Frontal cortex (tissue), 4 donors: ENCODE measurements around the gene GRIK4. TPM values are rescaled to one million over a fixed set of nuclear protein-coding genes. Genes with fewer than 3 reads are reported as not detected.
A peak's percentile ranks its signal among the peaks of the same experiment; 100 is the strongest.
"Not testable (repeated sequence)": the region's sequence is repeated elsewhere in the genome, so short reads cannot be mapped to it uniquely, and the experiment has no call there.

ENCODE experiments used
- DNase-seq, 2 donors: peaks; one replicate each; pipeline ENCODE4 v3.0.0; 2012; ENCODE audit warnings: low spot score in 2 of 2
- FAIRE-seq: peaks from 2 replicates; lab custom pipeline; 2012; peaks lifted over from hg19 to GRCh38; lab: Jason Lieb, UNC
- total RNA-seq: library from RNA; depleted of rRNA; stranded (reverse); fragments of >200 nt; gene quantifications from one replicate; pipeline ENCODE4 v1.2.3, GENCODE V29; 2014
- donor health status: control.
- donor health status: control.
- donor health status: control.

GRIK4 gene, protein sequence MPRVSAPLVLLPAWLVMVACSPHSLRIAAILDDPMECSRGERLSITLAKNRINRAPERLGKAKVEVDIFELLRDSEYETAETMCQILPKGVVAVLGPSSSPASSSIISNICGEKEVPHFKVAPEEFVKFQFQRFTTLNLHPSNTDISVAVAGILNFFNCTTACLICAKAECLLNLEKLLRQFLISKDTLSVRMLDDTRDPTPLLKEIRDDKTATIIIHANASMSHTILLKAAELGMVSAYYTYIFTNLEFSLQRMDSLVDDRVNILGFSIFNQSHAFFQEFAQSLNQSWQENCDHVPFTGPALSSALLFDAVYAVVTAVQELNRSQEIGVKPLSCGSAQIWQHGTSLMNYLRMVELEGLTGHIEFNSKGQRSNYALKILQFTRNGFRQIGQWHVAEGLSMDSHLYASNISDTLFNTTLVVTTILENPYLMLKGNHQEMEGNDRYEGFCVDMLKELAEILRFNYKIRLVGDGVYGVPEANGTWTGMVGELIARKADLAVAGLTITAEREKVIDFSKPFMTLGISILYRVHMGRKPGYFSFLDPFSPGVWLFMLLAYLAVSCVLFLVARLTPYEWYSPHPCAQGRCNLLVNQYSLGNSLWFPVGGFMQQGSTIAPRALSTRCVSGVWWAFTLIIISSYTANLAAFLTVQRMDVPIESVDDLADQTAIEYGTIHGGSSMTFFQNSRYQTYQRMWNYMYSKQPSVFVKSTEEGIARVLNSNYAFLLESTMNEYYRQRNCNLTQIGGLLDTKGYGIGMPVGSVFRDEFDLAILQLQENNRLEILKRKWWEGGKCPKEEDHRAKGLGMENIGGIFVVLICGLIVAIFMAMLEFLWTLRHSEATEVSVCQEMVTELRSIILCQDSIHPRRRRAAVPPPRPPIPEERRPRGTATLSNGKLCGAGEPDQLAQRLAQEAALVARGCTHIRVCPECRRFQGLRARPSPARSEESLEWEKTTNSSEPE
- 3.3 TPM for total RNA-seq

DNA sequence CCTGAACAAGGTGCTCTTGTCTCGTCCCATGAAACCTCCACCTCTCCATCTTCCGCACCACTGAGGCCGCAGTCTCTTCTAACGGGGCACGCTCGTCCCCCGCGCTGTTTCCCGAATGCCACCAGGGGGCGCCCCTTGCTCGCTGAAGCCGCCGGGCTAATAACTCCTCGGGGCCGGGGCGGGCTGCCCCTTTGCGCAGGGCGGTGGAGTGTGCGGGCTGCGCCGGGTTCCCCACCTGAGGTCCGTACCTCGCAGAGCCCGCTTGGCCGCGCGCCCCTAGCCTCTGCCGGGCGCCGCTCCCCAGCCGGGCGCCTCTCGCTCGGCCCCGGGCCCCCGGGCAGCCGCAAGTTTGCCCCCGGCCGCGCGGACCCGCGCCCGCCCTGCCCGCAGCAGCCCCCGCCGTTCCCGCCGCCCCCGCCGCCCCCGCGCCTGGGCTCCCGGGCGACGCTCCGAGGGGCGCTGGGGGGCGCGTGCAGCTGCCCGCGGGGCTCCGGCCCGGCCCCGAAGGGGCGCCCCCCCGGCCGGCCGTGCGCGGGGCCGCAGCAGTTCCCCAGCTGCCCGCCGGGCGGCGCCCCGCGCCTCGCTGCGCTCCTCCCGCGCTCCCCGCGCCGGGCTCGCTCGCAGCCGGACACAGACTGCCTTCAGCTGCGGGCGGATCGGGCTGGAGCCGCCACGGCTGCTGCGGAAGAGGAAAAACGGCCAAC lies at the start of gene GRIK4:
GRIK4 (plus strand) TSS at position 633 of the 704 bp plus-strand sequence. CDS start 148,571 bp downstream, outside the sequence.
- no peak for FAIRE-seq
- DNase-seq, result peak; percentile 93 to 96

DNA sequence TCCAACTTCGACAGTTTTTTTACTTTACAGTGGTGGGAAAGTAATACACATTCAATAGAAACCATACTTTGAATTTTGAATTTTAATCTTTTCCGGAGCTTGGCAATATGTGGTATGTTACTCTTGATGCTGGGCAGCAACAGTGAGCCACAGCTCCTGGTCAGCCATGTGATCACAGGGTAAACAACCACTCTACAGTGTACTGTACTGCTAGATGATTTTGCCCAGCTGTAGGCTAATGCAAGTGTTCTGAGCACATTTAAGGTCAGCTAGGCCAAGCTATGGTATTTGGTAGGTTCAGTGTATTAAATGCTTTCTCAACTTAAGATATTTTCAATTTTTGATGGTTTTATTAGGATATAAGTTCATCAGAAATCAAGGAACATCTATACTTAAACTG lies 48.7 kb upstream of the GRIK4 start:
- FAIRE-seq (no peak), DNase-seq (no peak)

DNA sequence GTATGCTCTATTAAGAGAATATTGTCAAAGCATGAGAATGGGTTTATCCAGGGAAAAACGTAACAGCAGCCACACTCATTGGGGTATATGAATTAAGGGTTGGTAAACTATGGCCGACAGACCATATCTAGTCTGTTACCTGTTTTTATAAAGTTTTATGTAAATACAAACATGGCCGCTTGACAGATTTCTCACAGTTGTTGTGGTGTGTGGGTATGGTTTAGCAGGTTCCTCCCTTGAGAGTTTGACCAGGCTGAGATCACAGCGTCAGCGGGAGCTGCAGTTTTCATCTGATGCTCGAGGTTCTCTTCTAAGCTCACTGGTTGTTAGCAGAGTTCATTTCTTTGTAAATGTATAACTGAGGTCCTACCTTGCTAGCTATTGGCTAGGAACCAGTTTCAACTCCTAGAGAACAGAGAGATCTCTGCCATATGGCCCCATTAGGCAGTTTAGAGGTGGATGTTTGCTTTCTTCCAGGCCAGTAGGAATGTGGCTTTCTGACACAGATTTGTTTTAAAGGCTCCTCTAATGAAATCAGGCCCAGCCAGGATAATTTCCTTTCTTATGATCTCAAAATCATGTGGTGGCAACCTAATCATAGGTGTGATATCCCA lies 45.5 kb upstream of the GRIK4 start:
- DNase-seq (no peak), FAIRE-seq (no peak)

DNA sequence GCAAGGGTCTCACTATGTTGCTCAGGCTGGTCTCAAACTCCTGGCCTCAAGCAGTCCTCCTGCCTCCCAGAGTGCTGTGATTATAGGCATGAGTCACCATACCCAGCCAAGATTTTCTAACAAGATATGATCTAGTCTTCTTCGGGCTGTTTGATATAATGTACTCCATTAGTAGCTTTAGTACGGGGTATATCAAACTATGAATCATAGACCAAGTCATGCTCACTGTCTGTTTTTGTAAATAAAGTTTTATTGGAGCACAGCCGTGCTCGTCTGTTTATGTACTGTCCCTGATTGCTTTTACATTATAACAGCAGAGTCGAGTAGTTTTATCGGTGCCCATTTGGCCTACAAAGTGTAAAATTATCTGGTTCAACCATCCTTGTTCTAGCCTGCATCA lies 43.9 kb upstream of the GRIK4 start:
- FAIRE-seq, result no peak
- DNase-seq, result no peak

DNA sequence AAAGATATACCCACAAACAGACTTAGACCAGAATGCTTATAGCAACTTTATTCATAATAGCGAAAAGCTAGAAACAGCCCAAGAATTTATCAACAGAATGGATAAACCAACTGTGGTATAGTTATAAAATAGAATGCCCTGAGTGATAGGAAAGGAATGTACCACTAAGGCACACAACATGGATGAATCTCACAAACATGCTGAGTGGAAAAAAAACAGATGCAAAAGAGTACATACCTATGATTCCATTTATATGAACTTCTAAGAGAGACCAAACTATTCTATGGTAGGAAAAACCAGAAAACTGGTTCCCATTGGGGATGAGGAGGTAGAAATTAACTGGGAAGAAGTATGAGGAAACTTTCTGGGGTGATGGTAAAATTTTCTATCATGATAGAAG lies 40.4 kb upstream of the GRIK4 start:
- DNase-seq, result no peak
- no peak for FAIRE-seq

DNA sequence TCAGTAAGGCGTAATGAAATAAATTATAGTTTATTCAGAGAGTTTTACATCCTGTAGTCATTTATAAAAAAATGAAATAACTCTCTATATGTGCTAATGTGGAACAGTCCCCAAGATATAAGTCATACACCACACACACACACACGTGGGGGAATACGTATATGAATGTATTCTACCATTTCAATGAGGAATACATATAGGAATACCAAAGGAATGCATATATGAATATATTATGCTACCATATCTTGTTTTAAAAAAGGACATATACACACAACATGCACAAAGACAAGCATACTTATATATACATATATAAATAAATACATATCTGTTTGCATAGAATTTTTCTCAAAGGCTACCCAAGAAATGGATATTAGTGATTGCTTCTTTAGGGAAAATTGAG lies 39.6 kb upstream of the GRIK4 start:
- FAIRE-seq, result no peak

DNA sequence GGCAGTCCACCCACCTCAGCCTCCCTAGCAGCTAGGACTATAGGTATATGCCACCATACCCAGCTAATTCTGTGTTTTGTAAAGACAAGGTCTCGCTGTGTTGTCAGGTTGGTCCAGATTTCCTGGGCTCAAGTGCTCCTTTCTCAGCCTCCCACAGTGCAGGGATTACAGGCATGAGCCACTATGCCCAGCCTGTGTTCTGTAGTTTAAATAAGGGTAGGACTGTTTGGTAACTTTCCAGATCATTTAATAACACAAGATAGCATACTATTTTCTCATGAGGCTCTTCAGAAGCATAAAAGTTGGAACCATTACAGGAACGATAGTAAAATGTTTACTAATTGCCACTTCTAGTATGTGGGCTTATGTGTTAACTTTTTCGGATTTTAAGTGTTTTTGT lies 38.0 kb upstream of the GRIK4 start:
- FAIRE-seq (no peak), DNase-seq (no peak)

More for the DNA sequence above, 39.6 kb upstream of the GRIK4 start:
- DNase-seq, result no peak

DNA sequence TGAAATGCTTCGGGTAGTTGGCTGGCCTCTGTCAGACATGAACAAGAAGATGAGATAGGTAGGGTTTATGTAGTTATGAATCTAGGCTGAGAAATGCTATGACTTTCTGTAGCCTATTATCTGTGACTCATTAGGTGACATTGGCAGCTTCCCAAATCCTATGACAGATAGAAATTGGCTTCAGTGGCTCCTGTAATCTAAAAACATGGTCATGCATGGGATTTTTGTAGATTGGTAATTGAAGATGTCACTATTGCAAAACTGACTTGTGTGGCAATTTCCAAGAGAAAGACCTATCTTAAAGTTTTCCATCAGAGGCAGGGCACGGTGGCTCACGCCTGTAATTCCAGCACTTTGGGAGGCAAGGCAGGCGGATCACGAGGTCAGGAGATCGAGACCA lies 29.4 kb upstream of the GRIK4 start:
- no peak for FAIRE-seq

DNA sequence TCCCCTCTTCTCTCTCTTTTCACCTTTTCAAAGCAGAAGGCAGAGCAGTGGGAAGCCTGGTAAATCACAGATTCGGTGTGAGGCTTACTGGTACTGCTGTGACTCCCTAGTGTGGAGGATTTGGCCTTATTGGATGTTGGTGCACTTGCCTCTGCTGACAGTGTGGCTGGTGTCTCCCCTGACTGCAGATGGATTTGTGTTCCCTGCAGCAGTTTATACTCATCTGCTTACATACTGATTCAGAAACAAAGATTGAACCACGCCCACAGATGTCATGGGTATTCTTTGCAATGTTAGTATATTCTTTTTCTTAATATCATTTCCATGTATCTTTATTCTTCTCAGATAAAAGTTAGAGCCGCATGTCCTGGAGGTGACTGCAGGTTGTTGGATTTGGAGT lies 26.8 kb upstream of the GRIK4 start:
- no peak for FAIRE-seq

More for the DNA sequence above, 29.4 kb upstream of the GRIK4 start:
- no peak for DNase-seq

DNA sequence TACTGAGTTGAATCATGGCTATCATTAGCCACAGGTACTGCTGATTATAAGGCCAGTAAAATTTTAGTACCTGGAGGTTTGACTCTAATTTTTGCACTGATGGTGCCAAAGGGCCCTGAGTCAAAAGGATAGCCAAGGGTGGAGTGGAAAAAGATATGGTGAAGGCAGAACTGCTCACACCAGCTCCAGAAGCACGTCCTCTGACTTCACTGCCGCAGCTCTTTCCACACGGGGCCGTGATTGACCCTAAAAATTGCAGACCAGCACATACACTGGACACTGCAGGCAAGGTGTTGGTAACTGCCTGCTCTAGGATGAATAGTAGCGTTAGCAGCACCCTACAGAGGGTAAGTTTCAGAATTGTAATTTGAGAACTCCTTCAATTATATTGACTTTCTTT lies 25.4 kb upstream of the GRIK4 start:
- no peak for DNase-seq
- no peak for FAIRE-seq

More for the DNA sequence above, 26.8 kb upstream of the GRIK4 start:
- no peak for DNase-seq

DNA sequence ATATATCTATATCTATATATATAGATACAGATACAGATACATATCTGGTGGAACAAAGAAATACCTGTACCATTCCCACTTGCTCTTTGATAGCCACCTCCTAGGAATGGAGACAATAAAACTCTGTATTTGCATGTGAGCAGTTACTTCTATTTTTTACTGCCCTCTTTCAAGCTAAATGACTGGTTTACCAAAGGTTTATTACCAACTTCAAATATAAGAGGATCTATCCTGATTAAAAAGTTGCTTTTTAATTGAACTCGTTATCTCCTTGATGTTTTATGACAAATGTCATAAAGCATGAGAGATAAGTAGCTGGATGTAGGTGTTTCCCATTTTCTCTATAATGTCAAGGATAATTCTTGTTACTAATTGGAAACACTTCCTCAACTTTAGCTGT lies 21.7 kb upstream of the GRIK4 start:
- DNase-seq (no peak), FAIRE-seq (no peak)

DNA sequence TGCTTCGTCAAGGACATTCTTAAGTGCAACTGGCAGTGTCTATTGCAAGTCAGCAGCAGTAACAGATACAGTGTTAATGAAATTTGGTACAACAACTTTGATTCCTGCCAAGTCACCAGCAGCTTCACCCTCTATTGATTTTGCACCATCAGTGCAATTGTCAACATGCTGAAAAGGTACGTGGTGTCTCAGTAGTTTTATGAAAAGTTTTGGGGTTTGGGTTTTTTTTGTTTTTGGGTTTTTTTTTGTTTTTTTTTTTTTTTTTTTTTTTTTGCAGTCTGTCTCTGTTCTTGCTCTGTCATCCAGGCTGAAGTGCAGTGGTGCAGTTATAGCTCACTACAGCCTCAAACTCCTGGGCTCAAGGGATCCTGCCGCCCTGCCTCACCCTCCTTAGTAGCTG lies 19.1 kb upstream of the GRIK4 start:
- DNase-seq (no peak), FAIRE-seq (no peak)

DNA sequence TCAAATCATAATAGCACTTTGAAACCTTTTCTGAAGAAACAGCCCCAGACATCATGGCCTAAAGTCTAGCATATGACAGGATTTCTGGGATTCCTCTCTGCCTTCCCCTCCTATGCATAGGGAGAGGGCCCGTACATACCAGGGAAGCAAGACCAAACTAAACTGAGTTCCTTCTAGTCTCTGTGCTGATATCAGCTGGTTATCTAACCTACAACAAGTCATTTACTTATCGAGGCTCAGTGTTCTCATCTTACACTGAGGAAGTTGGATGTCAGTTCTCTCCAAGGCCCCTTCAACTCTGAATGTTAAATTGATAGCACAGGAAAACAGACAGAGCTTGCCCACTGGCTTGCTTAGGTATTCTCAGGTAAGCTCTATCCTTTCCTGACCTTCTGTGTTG lies 17.0 kb upstream of the GRIK4 start:
- DNase-seq (no peak), FAIRE-seq (no peak)

DNA sequence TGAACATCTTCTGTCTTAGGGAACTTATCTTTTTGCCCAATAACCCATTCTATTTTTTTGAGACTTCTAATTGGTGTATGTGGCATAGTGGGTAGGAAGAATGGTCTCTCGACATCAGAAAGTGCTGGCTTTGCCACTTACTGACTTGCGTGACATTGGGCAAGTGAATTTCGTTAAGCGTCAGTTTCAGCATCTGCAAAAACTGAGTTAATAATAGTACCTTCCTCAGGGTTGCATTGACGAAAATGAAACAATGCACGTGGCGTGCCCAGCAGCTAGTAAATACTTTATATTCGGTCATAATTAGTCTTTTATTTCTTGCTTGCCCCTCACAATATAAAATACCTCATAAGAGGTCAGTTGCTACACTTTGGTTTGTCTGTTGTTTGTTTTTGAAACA lies 12.5 kb upstream of the GRIK4 start:
- FAIRE-seq (no peak), DNase-seq (no peak)

DNA sequence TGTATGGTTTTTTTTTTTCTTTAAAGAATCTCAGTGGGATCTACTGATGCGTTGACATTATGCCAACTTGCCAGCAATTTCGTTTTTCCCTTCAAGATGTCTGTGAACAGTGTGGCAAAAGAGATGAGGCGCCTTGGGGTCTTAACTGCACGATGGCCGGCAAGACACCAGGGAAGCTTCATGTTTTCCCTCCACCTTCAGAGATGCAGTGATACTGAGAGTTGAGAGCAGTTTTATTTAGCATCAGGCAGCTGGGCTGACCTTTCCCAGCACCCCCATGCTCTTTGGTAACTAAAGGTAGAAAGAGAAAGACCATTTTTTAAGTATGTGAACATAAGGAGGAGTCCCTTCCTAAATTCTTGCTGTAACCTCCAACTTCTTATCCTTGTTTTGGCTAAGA lies 11.7 kb upstream of the GRIK4 start:
- DNase-seq, result no peak
- FAIRE-seq, result no peak

DNA sequence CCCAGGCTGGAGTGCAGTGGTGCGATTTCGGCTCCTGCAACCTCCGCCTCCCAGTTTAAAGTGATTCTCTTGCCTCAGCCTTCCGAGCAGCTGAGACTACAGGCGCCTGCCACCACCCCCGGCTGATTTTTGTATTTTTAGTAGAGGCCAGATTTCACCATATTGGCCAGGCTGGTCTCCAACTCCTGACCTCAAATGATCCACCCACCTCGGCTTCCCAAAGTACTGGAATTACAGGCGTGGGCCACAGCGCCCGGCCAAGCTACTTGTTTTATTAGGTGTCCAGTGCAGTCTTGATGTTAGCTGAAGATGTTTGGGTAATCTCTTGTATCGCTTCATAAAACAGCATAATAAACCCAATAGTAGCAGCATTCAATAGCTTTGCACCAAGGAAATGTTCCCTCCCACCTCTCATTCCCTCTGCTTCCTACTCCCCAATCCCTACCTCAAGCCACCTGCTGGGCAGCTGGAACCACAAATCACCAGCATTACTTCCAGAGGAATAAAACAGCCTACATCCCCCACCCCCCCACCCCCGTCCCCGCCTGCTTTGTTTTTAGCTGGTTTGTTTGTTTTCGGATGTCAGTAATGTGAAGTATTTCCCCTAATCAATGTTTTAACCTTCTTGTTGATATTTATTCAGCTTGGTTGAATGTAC lies 11.0 kb upstream of the GRIK4 start:
- FAIRE-seq, result no peak
- DNase-seq, result no peak

DNA sequence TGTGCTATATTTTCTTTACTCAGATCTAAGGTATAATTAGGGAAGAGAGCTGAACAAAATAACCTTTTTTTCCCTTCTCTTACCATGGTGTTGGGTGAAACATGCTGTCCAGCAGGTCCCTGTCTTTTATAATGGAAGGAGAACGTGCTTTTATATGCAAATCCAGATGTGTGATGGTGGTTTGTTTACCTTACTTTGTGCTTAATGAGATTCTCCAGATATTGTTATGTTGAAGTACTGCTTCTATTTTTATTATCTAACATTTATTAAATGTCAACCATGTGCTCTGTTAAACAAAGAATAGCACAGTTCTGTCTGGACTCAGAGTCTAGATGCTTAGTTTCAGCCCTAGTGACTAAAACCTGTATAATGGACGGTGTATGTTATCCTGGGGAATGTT lies 10.1 kb upstream of the GRIK4 start:
- DNase-seq (no peak), FAIRE-seq (no peak)

DNA sequence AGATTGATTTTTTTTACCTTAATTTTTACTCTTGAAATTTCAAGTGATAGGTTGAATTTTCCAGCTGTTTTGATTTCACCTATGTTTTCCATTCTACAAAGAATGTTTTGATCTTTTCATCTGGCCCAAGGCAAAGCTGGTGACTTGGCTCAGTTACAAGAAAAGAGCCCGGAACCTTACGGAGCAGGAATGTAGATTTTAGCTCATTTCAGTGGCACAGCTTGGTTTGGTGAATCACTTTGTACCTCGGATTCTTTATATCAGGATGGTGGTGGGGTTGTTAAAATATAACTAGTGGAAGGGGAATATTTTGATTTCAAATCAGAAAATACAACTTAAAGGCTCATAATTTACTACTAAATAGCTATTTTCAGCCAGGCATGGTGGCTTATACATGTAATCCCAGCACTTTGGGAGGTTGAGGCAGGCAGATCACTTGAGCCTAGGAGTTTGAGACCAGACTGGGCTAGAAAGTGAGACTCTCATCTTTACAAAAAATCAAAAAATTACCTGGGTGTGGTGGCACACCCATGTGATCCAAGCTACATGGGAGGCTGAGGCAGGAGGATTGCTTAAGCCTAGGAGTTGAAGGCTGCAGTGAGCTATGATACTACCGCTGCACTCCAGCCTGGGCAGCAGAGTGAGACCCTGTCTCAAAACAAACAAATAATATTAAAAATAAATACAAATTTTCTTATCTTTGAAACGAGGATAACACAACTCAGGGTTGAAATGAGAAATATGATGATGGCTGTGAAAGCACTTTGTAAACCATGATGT lies 9.4 kb upstream of the GRIK4 start:
- FAIRE-seq, result no peak
- no peak for DNase-seq

DNA sequence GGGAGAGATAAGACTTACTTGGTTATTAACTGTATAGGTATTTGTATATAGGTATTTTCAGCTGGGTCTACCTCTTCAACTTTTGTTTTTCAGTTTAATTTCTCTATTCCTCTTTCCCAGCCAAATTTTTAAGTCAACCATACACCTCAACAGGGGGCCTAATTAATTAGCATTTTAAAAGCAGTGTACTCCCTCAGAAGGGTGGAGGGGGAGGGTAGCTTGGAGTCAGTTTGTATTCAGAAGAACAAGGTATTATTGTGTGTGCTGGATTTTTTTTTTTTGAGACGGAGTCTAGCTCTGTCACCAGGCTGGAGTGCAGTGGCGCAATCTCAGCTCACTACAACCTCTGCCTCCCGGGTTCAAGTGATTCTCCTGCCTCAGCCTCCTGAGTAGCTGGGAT lies 8.0 kb upstream of the GRIK4 start:
- not testable (repeated sequence) for DNase-seq, FAIRE-seq
